Fibroblast of peridontal ligament (primary cell): ENCODE results near the gene BUD23.
"Not testable (repeated sequence)": the region's sequence is repeated elsewhere in the genome, so short reads cannot be mapped to it uniquely, and the experiment has no call there.

Source experiments
- DNase-seq: peaks from one replicate; pipeline ENCODE4 v3.0.0-alpha.2; 2010; ENCODE audit errors: extremely low read depth

Gene BUD23

DNA sequence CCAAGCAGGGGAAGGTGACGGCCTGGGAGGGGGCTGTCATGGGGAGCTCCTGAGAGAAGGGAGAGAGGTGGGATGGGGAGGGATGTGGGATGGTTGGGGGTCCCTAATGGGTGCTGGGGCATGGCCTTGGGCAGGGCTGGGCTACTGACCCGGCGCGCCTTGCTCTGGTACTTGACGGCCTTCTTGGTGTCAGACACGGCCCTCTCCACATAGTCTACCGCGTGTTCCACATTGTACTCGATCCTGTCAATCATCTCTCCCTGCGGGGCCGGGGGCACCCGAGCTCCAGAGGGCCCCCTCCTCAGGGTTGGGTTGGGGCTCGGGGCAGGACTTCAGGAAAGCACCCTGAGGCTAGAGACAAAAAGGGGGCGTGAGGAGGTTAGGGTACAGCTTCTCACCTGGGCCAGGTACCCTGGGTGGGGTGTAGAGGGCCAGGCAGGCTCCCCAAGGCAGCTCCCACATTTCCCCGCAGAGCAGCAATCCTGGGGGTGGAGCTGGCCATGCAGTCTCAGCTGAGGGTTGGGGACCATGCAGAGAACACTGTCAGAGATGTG lies 17.3 kb downstream of the BUD23 start:
- DNase-seq, result no peak

DNA sequence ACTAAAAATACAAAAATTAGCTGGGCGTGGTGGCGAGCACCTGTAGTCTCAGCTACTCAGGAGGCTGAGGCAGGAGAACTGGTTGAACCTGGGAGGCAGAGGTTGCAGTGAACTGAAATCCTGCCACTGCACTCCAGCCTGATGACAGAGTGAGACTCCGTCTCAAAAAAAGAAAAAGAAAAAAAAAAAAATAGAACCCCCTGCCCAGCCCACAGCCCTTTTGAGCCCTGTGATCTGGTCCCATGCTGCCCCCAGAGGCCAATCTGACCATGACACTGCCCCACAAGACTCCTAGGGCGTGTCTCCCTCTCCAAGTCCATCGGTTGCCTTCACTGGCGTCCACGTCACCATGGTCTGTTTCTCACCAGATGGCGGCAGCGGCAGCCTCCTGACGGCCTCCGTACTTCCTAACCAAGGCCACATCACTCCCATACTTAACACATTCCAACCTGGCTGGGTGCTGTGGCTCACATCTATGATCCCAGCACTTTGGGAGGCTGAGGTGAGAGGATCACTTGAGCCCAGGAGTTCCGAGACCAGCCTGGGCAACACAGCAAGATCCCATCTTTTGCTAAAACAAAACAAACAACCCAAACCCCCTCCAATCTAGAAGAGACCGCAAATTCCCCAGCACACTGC lies 18.1 kb downstream of the BUD23 start:
- peak; percentile 41 for DNase-seq

- no peak for DNase-seq
These were observed 18.8 kb downstream of the BUD23 start for GRCh38 chr7:73702226-73702625.

DNA sequence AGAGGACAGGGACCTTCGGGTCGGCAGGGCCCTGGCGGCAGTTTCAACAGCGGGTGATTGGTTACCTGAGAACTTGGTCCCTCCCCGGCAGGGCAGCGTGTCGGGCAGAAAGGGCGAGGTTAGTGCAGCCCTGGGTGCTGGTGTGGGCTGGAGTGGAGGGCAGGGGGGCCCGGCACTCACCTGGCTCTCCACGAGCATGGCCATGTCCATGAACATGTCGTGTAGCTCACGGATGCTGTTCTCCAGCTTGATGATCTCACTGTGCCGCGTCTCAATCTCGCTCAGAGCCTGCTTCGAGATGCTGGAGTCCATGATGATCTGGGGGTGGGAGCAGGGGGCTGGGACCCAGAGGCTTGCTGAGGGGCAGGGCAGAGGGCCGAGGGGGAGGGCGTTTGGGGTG lies 19.3 kb downstream of the BUD23 start:
- no peak for DNase-seq

DNA sequence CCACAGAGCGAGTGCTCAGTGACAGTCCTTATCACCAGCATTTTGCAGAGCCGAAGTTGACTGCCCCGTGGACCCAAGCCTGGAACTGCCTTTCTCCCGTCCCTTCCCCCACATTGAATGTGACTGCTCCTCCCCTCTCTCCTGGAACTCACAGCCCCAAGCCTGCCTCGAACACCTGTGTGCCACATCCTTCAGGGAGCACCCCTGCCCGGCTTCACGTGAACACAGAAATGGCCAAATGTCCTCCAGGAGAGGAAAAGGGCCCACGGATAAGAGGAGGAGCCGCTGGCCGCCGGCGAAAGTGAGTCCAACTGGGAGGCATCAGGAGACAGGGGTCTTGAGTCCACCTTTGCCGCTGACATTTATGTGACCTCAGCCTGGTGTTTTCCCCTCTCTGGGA lies 19.8 kb downstream of the BUD23 start:
- no peak for DNase-seq

GRCh38 chr7:73703757-73704639 lies 20.6 kb downstream of the BUD23 start:
- no peak for DNase-seq

GRCh38 chr7:73704640-73705550 lies 21.5 kb downstream of the BUD23 start:
- peak; percentile 30 for DNase-seq

GRCh38 chr7:73705551-73705920 lies 22.1 kb downstream of the BUD23 start:
- DNase-seq, result no peak

DNA sequence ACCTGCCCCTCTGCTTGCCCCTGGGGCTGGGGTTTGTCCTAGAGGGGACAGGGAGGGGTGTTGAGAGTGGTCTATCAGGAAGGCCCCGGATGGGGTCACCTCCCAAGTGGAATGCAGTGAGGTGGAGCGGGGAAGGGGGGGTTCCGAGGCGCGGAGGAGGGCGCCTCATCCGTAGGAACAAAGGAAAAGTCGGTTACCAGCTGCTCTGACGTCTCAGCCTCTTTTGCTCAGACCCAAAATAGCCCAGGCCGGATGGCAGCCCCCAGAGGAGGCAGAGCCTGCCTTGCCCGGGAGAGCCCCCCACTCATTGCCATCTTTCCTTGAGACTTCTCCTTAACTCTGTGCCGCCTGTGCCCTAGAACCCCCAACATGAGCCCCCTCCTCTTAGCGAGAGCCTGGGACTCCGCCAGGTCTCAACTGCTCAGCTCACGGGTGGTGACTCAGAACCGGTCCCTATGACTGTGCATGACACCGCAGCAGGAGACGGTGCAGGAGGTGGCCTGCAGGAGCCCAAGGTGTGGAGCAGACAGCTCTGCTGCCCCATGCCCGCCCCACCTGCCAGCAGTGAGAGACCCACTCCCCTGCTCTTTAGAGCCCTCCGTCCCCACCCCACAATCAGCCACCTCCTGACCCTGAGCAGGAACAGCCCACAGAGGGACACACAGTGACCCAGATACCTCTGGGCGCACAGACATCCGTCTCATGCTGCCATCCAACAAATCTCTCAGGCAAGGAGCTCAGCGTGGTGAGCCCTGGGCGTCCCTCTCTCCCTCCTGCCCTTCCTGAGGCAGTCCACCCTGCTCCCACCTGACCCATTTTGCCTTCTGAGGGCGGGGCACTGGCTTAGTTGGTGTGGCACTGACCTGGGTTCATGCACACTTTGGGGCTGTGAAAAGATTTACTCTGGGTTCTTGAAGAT lies 23.0 kb downstream of the BUD23 start:
- DNase-seq, result no peak

GRCh38 chr7:73707045-73707631 lies 23.7 kb downstream of the BUD23 start:
- no peak for DNase-seq

GRCh38 chr7:73708961-73709549 lies 25.7 kb downstream of the BUD23 start:
- DNase-seq, result no peak

DNA sequence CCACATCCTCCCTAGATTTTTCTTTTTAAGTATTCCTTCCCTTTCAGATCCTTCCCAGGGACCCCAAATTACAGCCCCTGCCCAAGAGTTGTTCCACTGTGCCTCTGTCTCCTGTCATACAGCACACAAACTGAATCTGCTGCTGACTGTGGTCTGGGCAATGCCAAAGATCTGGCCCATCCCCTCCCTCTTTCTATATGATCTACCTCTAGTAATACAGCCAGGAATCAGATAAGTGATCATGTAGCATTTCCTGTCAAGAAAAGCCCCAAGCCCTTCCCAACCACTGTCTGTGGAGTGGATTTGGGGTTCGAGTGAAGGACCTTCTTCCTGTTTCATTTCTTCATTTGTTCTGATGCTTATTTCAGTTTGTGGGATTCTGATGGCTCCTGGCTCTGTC lies 29.4 kb downstream of the BUD23 start:
- no peak for DNase-seq

DNA sequence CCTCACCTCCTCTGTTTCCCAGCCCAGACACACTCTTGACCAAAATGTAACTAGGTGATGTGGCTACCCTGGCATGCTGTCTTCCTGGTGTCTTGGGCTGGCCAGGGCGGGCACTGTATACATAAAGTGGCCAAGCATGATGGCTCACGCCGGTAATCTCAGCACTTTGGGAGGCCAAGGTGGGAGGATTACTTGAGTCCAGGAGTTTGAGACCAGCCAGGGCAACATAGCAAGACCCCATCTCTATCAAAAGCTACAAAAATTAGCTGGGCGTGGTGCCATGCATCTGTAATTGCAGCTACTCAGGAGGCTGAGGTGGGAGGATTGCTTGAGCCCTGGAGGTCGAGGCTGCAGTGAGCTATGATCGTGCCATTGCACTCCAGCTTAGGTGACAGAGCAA lies 29.9 kb downstream of the BUD23 start:
- not testable (repeated sequence) for DNase-seq

- DNase-seq, result peak; percentile 93
These were observed 32.4 kb downstream of the BUD23 start for GRCh38 chr7:73715648-73716317.

- DNase-seq, result no peak
These were observed 33.0 kb downstream of the BUD23 start for GRCh38 chr7:73716318-73716890.

GRCh38 chr7:73717025-73717807 lies 33.8 kb downstream of the BUD23 start:
- peak; percentile 34 for DNase-seq

GRCh38 chr7:73717991-73718405 lies 34.6 kb downstream of the BUD23 start:
- peak; percentile 62 for DNase-seq

DNA sequence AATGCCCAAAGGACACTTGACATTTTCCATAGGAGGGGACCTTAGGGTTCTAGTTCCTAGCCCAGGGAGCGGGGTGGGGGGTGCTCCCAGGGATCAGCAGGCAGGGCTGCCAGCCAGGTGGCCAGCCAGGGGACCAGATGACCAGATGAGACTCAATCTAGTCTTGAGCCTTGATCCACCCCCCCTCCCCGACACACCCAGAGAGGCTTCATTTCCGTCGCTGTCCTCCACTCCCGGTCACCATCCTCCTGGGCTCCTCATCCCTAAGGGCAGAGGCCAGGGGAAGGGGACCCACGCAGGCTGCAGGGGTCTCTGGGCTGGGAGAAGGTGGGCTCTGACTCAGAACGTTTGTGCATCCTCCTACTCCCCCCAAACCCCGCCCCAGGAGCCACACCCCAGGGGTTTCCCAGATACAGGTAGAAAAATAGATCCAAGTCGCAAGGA lies 35.1 kb downstream of the BUD23 start:
- no peak for DNase-seq
